GM23248 (cell line): ENCODE data around the gene PLAC8L1.

ENCODE experiments used
- EZH2 ChIP-seq: fragments of 200-600 bp; sonication (generic); IDR thresholded peaks from 2 replicates; pipeline ENCODE4 v1.6.1; 2018; ENCODE audit warnings: antibody characterized with exemption, mild to moderate bottlenecking; ENCODE audit not compliant: insufficient read depth, poor library complexity, severe bottlenecking
- EZH2phosphoT487 ChIP-seq: fragments of 200-600 bp; sonication (generic); IDR thresholded peaks from 2 replicates; pipeline ENCODE4 v1.6.1; 2018; ENCODE audit warnings: antibody characterized with exemption, moderate library complexity, mild to moderate bottlenecking, low read depth; ENCODE audit not compliant: insufficient read depth

DNA sequence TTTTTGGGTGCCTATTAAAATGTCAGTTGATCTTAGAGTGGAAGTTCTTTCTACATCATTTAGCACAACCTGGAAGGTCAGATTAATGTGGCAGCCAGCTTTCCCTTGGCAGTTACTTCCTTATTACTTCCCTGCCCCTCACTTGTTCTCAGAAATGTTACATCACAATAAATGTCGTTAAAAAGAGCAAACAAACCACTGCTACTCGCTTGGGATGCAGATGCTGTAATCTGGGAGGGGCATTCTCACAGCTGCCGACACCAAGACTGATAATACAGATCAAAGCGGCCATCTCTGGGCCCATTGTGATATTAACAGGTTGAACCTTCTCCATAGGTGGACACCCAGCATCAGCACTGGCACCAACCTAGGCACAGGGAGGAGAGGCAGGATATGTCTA lies 29.3 kb downstream of the PLAC8L1 start:
- TF ChIP-seq EZH2 (no peak), EZH2phosphoT487 (no peak)
